Right lobe of liver (tissue), 4 donors: ENCODE data around the gene MYL5.

ENCODE experiments used
- CTCF ChIP-seq, 4 donors: fragments of 200-600 bp in 3 of 4; fragments of 450-650 bp in 1 of 4; IDR thresholded peaks; one replicate each; pipeline versions ENCODE4 v1.5.1 to v1.8.0; 2016 to 2022; ENCODE audit warnings: antibody characterized with exemption in 4 of 4, mild to moderate bottlenecking in 2 of 4
- POLR2A ChIP-seq: fragments of 450-650 bp; IDR thresholded peaks from one replicate; pipeline ENCODE4 v1.6.1; 2017; ENCODE audit warnings: antibody characterized with exemption, mild to moderate bottlenecking
- donor health status: DM: no; HTN: no; CAD: no.
- donor health status: DM: no; HTN: no; CAD: no.
- donor health status: DM: no; HTN: yes; CAD: no.

DNA sequence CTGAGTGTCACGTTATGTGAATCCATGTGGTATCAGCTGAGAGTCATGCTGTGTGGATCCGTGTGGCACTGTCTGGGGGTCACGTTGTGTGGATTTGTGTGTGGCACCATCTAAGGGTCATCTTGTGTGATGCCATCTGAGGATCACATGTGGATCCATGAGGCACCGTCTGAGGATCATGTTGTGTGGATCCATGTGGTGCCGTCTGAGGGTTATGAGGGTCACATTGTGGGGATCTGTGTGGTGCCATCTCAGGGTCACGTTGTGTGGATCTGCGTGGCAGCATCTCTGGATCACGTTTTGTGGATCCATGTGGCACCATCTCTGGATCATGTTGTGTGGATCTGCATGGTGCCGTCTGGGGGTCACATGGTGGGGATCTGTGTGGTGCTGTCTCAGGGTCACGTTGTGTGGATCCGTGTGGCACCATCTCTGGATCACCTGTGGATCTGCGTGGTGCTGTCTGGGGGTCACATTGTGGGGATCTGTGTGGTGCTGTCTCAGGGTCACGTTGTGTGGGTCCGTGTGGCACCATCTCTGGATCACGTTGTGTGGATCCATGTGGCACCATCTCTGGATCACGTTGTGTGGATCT lies 42.0 kb upstream of the MYL5 start:
- TF ChIP-seq CTCF (IDR thresholded peaks at IDR 0.05) (no peak), POLR2A (no peak)
